OCI-LY1 (cell line): Measurements from ENCODE around the gene LAMTOR2.
A peak's percentile ranks its signal among the peaks of the same experiment; 100 is the strongest.

Source experiments
- H2AFZ ChIP-seq: fragments of 200-600 bp; sonication (generic), shearing (Covaris generic); 2 replicates; pipeline ENCODE4 v1.6.0; 2014; ENCODE audit warnings: antibody characterized with exemption, mild to moderate bottlenecking, low read length
- H3F3A ChIP-seq: fragments of 200-600 bp; sonication (generic), shearing (Covaris generic); 2 replicates; pipeline ENCODE4 v1.6.0; 2014; ENCODE audit warnings: mild to moderate bottlenecking, antibody characterized with exemption, low read length, moderate library complexity; ENCODE audit not compliant: insufficient read depth
- H3K27ac ChIP-seq: fragments of 200-600 bp; sonication (generic); 2 replicates; pipeline ENCODE4 v1.5.1; 2014; ENCODE audit warnings: low read length, mixed run types, mild to moderate bottlenecking, low read depth; ENCODE audit not compliant: poor library complexity, severe bottlenecking
- H3K27me3 ChIP-seq: fragments of 200-600 bp; sonication (generic); 2 replicates; pipeline ENCODE4 v1.6.0; 2014; ENCODE audit warnings: antibody characterized with exemption, mild to moderate bottlenecking, low read length, moderate library complexity; ENCODE audit not compliant: insufficient read depth
- H3K36me3 ChIP-seq: fragments of 200-600 bp; sonication (generic); 2 replicates; pipeline ENCODE4 v1.6.1; 2014; ENCODE audit warnings: mild to moderate bottlenecking, antibody characterized with exemption, low read length, moderate library complexity, mixed read lengths; ENCODE audit not compliant: insufficient read depth
- H3K4me1 ChIP-seq: fragments of 200-600 bp; sonication (generic); 2 replicates; pipeline ENCODE4 v1.5.1; 2014; ENCODE audit warnings: mild to moderate bottlenecking, low read length, moderate library complexity; ENCODE audit not compliant: insufficient read depth, severe bottlenecking
- H3K4me2 ChIP-seq: fragments of 200-600 bp; sonication (generic), shearing (Covaris generic); 2 replicates; pipeline ENCODE4 v1.6.1; 2014; ENCODE audit warnings: low read length
- H3K4me3 ChIP-seq: fragments of 200-600 bp; sonication (generic); 2 replicates; pipeline ENCODE4 v1.5.1; 2014; ENCODE audit warnings: low read length, low read depth, mild to moderate bottlenecking, mixed read lengths; ENCODE audit not compliant: poor library complexity, severe bottlenecking
- H3K79me2 ChIP-seq: fragments of 200-600 bp; shearing (Covaris generic); 2 replicates; pipeline ENCODE4 v1.6.1; 2016; ENCODE audit warnings: mixed run types, low read length, mixed read lengths; ENCODE audit not compliant: insufficient read depth
- H3K9ac ChIP-seq: fragments of 200-600 bp; sonication (generic), shearing (Covaris generic); 2 replicates; pipeline ENCODE4 v1.6.1; 2014; ENCODE audit warnings: mild to moderate bottlenecking, low read length, mixed read lengths
- H3K9me2 ChIP-seq: fragments of 200-600 bp; sonication (generic), shearing (Covaris generic); 2 replicates; pipeline ENCODE4 v1.6.1; 2014; ENCODE audit warnings: low read depth, mild to moderate bottlenecking, low read length, mixed read lengths
- H3K9me3 ChIP-seq: fragments of 200-600 bp; shearing (Covaris generic); 2 replicates; pipeline ENCODE4 v1.6.1; 2014; ENCODE audit warnings: low read length, mixed read lengths
- H4K20me1 ChIP-seq: fragments of 200-600 bp; sonication (generic), shearing (Covaris generic); 2 replicates; pipeline ENCODE4 v1.6.0; 2016; ENCODE audit warnings: mild to moderate bottlenecking, low read length; ENCODE audit not compliant: insufficient read depth
- EZH2 ChIP-seq: fragments of 200-600 bp; sonication (generic), shearing (Covaris generic); IDR thresholded peaks from 2 replicates; pipeline ENCODE4 v1.8.0; 2017; ENCODE audit warnings: borderline replicate concordance, mixed run types, mild to moderate bottlenecking, antibody characterized with exemption, low read length, moderate library complexity, mixed read lengths
- TF ChIP-seq, protein P1 (sequence below): fragments of 200-600 bp; sonication (generic), shearing (Covaris generic); IDR thresholded peaks from 2 replicates; pipeline ENCODE4 v1.5.1; 2017; ENCODE audit warnings: mild to moderate bottlenecking, antibody characterized with exemption, low read length, moderate library complexity, mixed read lengths

Gene LAMTOR2

DNA sequence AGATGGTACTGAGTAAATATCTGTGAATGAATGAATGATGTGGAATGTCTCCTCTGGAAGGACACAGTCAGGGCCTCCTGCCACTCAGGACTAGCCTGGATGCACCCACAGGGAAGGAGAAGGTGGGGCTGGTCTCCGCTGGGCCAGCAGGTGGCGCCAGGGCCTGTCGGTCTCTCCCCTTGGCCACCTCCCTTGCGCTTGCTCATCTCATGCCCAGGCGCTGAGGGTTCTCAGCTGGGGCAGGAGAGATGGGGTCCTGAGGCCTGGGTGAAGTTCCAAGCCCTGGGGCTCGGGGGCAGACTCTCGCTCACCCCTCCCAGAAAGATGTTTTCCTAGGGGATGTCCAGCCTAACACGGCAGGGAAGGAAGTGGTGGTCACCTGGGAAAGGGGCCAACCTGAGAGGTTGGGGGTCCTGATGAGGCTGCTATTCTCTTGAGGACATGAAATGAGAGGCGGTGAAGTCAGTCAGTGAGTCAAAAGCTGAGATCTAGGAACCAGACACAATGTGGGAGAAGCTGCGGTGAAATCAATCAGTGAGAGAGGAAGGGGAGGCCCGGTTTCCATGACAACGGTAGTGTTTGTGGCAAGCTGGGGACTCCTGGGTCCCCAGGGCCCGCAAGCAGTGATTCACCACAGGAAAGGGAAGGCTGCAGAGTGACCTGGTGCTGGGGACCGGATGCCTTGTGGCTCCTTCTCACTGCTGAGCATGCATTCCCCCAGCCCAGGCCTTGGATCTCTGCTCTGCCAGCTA, 42.2 kb downstream of the LAMTOR2 start:
- Histone ChIP-seq H3K9me3 (no peaks in the 10 kb centered on the region), H3K27me3 (no peaks in the 10 kb centered on the region; the same call in 1 of the 2 replicates), H2AFZ (no peak overlapping the region), H3F3A (no peaks in the 10 kb centered on the region), H3K9ac (no peak overlapping the region), H3K4me1 (no peaks in the 10 kb centered on the region), H3K27ac (no peak overlapping the region), H3K4me2 (no peak overlapping the region), H3K36me3 (no peaks in the 10 kb centered on the region), H4K20me1 (no peaks in the 10 kb centered on the region), H3K79me2 (no peaks in the 10 kb centered on the region), H3K9me2 (no peaks in the 10 kb centered on the region), H3K4me3 (no peak overlapping the region)
- TF ChIP-seq, protein P1, sequence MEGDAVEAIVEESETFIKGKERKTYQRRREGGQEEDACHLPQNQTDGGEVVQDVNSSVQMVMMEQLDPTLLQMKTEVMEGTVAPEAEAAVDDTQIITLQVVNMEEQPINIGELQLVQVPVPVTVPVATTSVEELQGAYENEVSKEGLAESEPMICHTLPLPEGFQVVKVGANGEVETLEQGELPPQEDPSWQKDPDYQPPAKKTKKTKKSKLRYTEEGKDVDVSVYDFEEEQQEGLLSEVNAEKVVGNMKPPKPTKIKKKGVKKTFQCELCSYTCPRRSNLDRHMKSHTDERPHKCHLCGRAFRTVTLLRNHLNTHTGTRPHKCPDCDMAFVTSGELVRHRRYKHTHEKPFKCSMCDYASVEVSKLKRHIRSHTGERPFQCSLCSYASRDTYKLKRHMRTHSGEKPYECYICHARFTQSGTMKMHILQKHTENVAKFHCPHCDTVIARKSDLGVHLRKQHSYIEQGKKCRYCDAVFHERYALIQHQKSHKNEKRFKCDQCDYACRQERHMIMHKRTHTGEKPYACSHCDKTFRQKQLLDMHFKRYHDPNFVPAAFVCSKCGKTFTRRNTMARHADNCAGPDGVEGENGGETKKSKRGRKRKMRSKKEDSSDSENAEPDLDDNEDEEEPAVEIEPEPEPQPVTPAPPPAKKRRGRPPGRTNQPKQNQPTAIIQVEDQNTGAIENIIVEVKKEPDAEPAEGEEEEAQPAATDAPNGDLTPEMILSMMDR: peak; percentile 98
- TF ChIP-seq EZH2: no peak

DNA sequence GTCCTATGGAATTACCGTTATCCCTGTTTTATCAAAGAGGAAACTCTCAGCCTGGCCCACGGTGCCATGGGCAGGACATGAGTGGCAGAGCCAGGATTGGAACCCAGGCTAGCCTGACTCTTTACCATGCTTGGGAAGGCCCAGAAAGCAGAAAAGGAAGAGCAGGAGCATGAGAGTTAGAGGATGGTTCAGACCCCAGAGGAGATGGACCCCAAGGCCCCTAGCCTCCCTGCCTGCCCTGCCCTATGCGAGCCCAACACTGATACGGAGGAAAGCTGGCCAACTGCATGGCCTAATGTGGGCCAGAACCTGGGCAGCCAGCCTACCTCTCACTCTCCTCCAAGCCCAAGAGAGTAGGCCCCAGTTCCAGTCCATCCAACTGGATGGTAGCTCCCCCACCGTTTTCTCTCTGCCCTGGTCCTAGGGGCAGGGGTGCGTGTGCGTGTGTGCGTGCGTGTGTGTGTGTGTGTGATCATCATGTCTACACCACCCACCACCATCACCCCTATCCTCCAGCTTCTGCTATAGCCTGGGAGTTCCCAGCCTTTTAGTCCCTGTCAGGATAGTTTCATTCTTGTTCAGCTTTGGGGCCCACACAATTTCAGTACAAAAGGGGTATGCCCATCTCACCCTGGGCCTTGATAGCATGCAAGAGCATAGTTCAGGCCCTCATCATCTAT, 43.1 kb downstream of the LAMTOR2 start:
- Histone ChIP-seq H3K36me3 (no peaks in the 10 kb centered on the region), H4K20me1 (no peaks in the 10 kb centered on the region), H3F3A (no peaks in the 10 kb centered on the region), H3K79me2 (no peaks in the 10 kb centered on the region), H3K9ac (no peak overlapping the region), H3K27me3 (no peaks in the 10 kb centered on the region; the same call in 1 of the 2 replicates), H3K27ac (no peak overlapping the region), H3K9me2 (no peaks in the 10 kb centered on the region), H3K4me2 (no peak overlapping the region), H2AFZ (no peak overlapping the region), H3K4me3 (no peak overlapping the region), H3K9me3 (no peaks in the 10 kb centered on the region), H3K4me1 (no peaks in the 10 kb centered on the region)
- TF ChIP-seq EZH2: no peak
- TF ChIP-seq, protein P1: no peak

DNA sequence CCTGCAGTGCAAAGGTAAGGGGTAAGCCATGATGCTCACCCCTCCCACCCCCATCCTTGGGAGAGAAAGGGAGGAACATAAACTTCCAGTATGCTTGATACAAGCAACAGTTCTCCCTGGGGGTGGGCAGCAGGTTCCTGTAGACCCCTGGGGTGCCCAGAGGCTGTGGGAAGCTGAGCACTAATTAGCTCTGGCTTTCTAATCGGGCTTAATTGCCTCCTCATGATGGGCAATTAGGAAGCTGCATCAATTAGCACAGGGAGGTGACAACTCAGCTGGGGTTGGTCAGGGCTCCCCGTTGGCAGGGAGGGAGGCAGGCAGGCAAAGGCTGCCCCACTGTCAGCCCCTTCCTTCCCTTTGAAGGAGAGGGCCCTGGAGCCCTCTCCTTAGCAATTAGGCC, 44.2 kb downstream of the LAMTOR2 start:
- no peaks in the 10 kb centered on the region for H3F3A ChIP-seq
- no peaks in the 10 kb centered on the region for H3K36me3 ChIP-seq
- H3K27ac ChIP-seq: no peak overlapping the region
- H3K79me2 ChIP-seq: no peaks in the 10 kb centered on the region
- no peaks in the 10 kb centered on the region for H3K9me2 ChIP-seq
- no peak overlapping the region for H2AFZ ChIP-seq
- no peaks in the 10 kb centered on the region for H3K4me1 ChIP-seq
- H3K4me3 ChIP-seq: no peak overlapping the region
- H3K4me2 ChIP-seq: no peak overlapping the region
- no peaks in the 10 kb centered on the region for H3K9me3 ChIP-seq
- H4K20me1 ChIP-seq: no peaks in the 10 kb centered on the region
- no peak overlapping the region for H3K9ac ChIP-seq
- no peak for TF ChIP-seq EZH2
- TF ChIP-seq, protein P1: no peak
- peaks cover under 1% of the 10 kb centered on the region; the same call in 1 of the 2 replicates for H3K27me3 ChIP-seq
